GM12801 (cell line): ENCODE data around the gene AUH.

Experiments used
- TF ChIP-seq, protein P1 (sequence below): IDR thresholded peaks from one replicate; pipeline ENCODE4 v1.5.1; 2011; ENCODE audit warnings: control low read depth; ENCODE audit not compliant: insufficient read length; ENCODE audit errors: extremely low read depth

The AUH gene

DNA sequence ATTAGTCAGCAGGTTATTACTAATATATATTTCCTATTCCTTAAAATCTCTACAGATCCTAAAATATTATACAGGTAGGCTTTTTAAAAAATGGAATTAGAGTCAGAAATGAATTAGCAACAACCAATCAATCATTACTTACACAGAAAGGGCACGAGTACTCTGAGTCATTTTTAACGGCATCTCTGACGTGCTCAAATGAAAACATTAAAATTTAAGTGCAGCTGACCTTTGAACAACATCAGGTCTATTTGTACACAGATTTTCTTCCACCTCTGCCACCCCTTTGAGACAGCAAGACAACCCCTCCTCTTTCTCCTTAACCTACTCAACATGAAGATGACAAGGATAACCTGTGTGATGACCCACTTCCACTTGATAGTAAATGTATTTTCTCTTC is 19.1 kb downstream of the AUH start:
- TF ChIP-seq, protein P1, sequence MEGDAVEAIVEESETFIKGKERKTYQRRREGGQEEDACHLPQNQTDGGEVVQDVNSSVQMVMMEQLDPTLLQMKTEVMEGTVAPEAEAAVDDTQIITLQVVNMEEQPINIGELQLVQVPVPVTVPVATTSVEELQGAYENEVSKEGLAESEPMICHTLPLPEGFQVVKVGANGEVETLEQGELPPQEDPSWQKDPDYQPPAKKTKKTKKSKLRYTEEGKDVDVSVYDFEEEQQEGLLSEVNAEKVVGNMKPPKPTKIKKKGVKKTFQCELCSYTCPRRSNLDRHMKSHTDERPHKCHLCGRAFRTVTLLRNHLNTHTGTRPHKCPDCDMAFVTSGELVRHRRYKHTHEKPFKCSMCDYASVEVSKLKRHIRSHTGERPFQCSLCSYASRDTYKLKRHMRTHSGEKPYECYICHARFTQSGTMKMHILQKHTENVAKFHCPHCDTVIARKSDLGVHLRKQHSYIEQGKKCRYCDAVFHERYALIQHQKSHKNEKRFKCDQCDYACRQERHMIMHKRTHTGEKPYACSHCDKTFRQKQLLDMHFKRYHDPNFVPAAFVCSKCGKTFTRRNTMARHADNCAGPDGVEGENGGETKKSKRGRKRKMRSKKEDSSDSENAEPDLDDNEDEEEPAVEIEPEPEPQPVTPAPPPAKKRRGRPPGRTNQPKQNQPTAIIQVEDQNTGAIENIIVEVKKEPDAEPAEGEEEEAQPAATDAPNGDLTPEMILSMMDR: no peak

DNA sequence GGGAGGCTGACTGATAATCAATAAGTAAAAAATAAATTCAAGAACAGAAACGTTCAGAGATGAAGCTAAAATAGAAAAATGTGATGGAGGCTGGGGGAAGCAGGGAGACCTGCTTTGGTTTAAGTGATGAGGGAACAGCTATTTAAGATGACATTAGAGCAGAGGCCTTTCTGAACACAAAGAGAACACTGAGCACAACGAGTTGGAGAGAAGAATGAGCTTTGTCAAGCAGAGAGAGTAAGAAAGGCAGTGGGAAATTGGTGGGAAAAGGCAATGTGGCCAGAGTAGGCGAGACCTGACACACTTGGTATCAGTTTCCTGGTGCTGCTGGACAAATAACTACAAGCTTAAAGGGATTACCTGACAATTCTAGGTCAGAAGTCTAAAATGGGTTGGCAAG is 20.0 kb downstream of the AUH start:
- TF ChIP-seq, protein P1: no peak

DNA sequence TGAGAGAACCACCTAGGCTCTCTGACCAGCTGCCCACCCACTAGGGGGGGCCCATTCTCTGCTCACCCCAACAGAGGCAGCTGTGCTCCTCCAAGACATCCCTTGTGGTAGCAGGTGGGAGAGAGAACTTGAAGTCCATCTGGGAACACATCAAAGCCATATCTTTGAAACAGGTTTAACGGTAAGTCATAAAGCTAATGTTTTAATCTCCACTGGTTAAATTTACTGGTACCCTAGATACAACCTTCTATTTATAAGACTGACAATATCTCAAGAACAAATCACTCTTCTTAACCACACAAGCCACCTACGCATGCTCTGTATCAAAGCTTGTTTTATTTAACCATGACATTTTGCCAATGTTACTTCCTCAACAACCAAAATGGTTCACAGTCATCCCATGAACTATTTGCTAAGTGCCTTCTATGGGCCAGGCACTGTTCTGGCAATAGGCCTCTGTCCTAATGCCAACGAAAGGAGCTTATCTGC is 20.4 kb downstream of the AUH start:
- TF ChIP-seq, protein P1: no peak

DNA sequence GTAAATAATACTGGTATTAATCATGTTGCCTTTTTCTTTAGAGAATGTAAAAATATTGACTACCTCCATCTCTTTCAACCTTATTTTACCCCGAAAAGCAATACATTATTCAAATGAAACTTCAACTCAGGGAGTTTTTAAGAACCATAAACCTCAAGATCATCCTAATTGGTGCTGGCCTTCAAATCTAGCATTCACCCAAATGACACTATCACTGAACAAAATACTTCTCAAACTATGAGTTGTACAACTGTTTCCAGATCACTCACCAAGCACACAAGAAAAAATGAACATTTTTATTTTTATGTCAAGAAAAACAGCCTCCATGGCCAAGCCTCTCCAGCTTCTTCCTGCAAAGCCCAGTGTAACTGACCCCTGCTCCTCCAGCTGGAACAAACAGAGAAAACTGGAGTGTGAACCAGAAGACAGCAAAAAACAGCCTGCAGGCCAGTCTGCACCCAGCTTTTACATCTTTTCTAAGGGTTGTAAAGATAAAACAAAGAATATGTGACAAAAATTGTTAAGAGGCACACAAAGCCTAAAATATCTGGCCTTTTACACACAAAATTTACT is 21.2 kb downstream of the AUH start:
- TF ChIP-seq, protein P1: no peak

DNA sequence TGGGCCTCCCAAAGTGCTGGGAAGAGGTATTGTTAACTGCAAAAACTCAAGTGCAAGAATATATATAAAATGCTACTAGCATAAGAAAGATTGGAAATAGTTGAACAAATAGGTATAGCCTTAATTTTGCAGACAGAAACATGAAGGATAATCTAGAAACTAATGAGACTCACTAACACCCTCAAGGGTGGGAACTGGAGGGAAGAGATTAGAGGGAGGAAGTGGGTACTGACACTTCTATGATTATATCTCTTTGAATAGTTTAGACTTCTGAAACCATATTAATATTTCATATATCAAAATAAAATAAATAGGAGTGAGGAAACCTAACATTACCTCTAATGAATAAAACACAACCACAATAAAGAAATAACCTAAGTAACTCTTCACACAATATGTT is 23.0 kb downstream of the AUH start:
- TF ChIP-seq, protein P1: no peak

DNA sequence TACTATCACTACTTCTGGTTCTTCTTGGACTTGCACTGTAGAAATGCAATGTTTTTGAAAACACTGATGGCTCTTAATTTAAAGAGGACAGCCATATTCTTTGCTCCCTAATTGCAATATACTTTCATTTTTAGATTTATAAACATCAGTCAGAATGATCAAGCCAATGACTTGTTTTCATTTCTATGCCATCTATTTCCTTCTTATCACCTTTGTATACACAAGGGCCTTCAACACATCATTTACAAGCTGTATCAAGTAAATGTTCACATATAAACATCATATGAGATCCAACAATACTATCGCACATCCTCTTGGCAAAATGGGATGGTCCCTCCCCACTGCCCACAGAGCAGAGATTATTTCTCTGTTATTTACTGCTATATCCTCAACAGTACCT is 24.9 kb downstream of the AUH start:
- TF ChIP-seq, protein P1: no peak

DNA sequence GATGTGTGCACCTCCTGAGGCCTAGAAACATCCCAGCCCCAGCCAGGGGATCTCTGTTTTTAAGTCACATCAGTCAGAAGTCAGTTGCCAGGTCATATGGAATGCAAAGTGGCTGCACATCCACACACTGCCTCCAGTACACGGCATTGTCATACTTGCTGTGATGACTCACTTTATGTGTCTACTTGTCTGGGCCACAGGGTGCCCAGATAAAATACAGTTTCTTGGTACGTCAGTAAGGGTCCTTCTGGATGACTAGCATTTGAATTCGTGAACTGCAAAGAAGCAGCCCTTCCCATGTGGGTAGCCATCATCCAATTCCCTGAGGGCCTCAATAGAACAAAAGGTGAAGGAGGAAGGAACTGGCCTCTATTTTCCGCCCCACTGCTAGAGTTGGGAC is 27.7 kb downstream of the AUH start:
- TF ChIP-seq, protein P1: no peak
